AG04450 (cell line): Measurements from ENCODE around the gene SMO. TPM values are rescaled to one million over a fixed set of nuclear protein-coding genes. Genes with fewer than 3 reads are reported as not detected.

Experiments used
- CTCF ChIA-PET: fragments of 300-600, 350-600 bp; formaldehyde crosslinking; extraction: SDS; loops from one replicate; lab custom pipeline; 2022; ENCODE audit warnings: antibody characterized with exemption, inconsistent platforms; lab: Charles Lee
- POLR2A ChIA-PET: fragments of 350-600 bp; formaldehyde crosslinking; extraction: SDS; loops from one replicate; lab custom pipeline; 2021; ENCODE audit warnings: antibody characterized with exemption, inconsistent platforms; lab: Yijun Ruan, JAX
- DNase-seq: peaks from one replicate; pipeline ENCODE4 v3.0.0-alpha.2; 2011; ENCODE audit warnings: low read depth, low spot score
- H3K27ac ChIP-seq: one replicate; pipeline ENCODE4 v1.5.1; 2012; ENCODE audit warnings: low read depth, low read length, control low read depth
- H3K27me3 ChIP-seq: one replicate; pipeline ENCODE4 v1.6.0; 2012; ENCODE audit warnings: low read length; ENCODE audit not compliant: control insufficient read depth, insufficient read depth
- H3K4me3 ChIP-seq: 2 replicates; pipeline ENCODE4 v1.5.1; 2011; ENCODE audit warnings: mild to moderate bottlenecking, low read depth, low read length, control low read depth
- H3K9me3 ChIP-seq: 2 replicates; pipeline ENCODE4 v1.5.1; 2012; ENCODE audit warnings: low read length; ENCODE audit not compliant: control insufficient read depth, insufficient read depth
- polyA plus RNA-seq: library from polyadenylated mRNA; depleted of rRNA; stranded (reverse); fragments of >200 nt; gene quantifications from 2 replicates; pipeline ENCODE4 v1.2.3, GENCODE V29; 2011; rRNA removed
- small RNA-seq: library from RNA; depleted of rRNA; stranded (forward); fragments of <200 nt; gene quantifications from one replicate; pipeline ENCODE3, GENCODE V24; 2012; ENCODE audit warnings: low read depth; ENCODE audit not compliant: insufficient read length
- TF ChIP-seq, protein P1 (sequence below): IDR thresholded peaks from 2 replicates; pipeline ENCODE4 v1.5.1; 2011; ENCODE audit warnings: low read depth, low read length, control low read depth, inconsistent platforms

SMO gene
- polyA plus RNA-seq, 1 experiment = 20.8 TPM

DNA sequence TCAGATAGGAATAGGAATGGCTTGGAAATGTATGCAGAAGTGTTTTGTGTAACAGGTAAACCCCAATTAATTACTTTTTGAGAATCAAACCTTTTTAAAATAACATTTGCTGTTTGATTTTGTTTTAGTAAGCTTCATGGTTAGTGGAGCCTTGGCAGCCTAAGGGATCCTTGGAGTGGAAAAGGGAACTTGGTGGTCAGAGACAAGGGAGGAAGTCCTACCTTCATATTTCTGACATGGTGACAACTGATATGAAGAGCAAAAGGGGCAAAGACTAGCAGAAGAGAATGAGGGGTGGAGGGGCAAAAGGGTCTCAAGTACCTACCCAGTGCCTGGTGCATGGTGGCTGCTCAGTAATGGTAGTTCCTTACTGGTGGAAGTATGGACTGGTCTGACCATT is 68.7 kb downstream of the SMO start:
- Histone ChIP-seq H3K4me3 (no peak overlapping the region), H3K27ac (no peak overlapping the region), H3K9me3 (no peaks in the 10 kb centered on the region), H3K27me3 (no peaks in the 10 kb centered on the region)
- TF ChIP-seq, protein P1, sequence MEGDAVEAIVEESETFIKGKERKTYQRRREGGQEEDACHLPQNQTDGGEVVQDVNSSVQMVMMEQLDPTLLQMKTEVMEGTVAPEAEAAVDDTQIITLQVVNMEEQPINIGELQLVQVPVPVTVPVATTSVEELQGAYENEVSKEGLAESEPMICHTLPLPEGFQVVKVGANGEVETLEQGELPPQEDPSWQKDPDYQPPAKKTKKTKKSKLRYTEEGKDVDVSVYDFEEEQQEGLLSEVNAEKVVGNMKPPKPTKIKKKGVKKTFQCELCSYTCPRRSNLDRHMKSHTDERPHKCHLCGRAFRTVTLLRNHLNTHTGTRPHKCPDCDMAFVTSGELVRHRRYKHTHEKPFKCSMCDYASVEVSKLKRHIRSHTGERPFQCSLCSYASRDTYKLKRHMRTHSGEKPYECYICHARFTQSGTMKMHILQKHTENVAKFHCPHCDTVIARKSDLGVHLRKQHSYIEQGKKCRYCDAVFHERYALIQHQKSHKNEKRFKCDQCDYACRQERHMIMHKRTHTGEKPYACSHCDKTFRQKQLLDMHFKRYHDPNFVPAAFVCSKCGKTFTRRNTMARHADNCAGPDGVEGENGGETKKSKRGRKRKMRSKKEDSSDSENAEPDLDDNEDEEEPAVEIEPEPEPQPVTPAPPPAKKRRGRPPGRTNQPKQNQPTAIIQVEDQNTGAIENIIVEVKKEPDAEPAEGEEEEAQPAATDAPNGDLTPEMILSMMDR = no peak
- DNase-seq = no peak
- POLR2A ChIA-PET = no interaction called here
- CTCF ChIA-PET = interaction anchor here (0.8 to 1.3 kb wide), 2 partner anchors 86 to 93 kb away, joined by 3 read pairs; no protein-coding TSS in a partner anchor

DNA sequence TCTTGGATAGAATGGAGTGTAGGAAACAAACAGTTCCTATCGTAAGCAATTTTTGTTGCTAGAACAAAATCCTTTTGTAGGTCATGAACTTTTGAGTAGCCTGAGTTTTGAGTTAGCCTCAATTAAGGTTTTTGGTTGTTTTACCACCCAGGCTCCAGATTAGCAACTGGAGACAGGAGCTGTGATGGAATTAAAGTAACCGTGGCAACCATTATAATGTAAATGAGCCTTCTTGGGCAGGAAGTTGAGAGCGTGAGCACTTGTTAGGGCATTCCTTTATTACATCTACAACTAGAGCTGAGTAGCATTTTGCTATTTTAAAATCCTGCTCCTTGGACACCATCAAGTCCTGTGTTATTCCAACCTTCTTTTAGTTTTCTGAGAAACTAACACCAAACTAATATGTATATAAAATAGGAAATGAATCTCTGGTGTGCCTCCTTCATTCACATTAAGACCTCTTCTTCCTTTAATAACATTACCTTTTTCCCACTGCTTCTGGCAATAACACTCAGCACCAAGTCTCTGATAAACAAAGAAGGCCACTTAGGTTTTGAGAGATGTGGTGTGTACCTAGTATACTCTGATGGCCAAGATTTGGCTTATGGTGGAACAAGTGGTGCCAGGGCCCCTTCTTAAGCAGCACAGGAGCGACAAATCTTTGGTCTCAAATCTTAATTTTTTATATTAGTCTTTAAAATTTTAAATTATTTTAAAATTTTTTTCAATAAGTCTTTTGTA is 70.4 kb downstream of the SMO start:
- H3K9me3 ChIP-seq = no peaks in the 10 kb centered on the region
- no peaks in the 10 kb centered on the region for H3K27me3 ChIP-seq
- no peak overlapping the region for H3K27ac ChIP-seq
- DNase-seq = no peak
- TF ChIP-seq, protein P1 = no peak
- H3K4me3 ChIP-seq = no peak overlapping the region
- ChIA-PET CTCF (interaction anchor here (0.6 to 1.1 kb wide), 2 partner anchors 12 to 755 kb away, joined by 4 to 7 read pairs; no protein-coding TSS in a partner anchor), POLR2A (interaction anchor here (0.7 kb wide), 1 partner anchor 11 kb away, joined by 6 read pairs; no protein-coding TSS in a partner anchor)

DNA sequence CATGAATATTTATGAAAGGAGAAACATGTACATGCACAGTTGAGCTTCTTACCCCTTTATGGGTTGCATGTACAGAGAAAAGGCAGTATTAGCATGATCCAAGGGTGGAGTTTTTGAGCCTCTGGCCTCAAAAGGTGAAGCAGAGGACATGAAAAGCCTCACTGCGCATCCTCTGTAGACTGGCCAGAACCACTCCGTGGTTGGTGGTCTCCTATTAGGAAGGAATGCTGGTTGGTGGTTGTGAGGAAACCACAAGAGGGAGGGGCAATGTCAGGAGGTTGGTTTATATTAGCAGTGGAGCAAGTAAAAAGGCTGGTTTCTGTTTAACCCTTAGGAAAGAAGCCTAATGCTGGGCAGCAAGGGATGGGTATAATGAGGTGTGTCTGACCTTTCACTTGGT is 73.9 kb downstream of the SMO start:
- POLR2A ChIA-PET = no interaction called here
- Histone ChIP-seq H3K4me3 (no peak overlapping the region), H3K9me3 (no peaks in the 10 kb centered on the region), H3K27me3 (no peaks in the 10 kb centered on the region), H3K27ac (no peak overlapping the region)
- CTCF ChIA-PET = interaction anchor here (0.8 to 2.7 kb wide), 3 partner anchors 9 to 43 kb away, joined by 3 to 14 read pairs (median 6); no protein-coding TSS in a partner anchor
- TF ChIP-seq, protein P1 = no peak
- no peak for DNase-seq

Small RNA genes within 50 kb of the gene (small RNA-seq; reads per million reads assigned to genes)
- not detected for gene RNY1P11

Other genes starting within 250 kb of the SMO start
- gene TNPO3, start 133.5 kb upstream of the SMO start, polyA plus RNA-seq = 45.5 and 49.5 TPM in 2 replicates
- gene TSPAN33, start 43.9 kb upstream of the SMO start, polyA plus RNA-seq = 0.73 and 0.88 TPM in 2 replicates
- gene AHCYL2, start 36.4 kb downstream of the SMO start, polyA plus RNA-seq = 10.6 and 13.3 TPM in 2 replicates
- gene STRIP2, start 245.8 kb downstream of the SMO start, polyA plus RNA-seq = 1.3 and 1.7 TPM in 2 replicates